WI38 (cell line): Measurements from ENCODE around the gene CSNK1E.

ENCODE experiments used
- H3K4me3 ChIP-seq: 2 replicates; pipeline ENCODE4 v1.5.1; 2011; ENCODE audit warnings: low read depth, mild to moderate bottlenecking, control low read depth, low read length
- TF ChIP-seq, protein P1 (sequence below): IDR thresholded peaks from 2 replicates; pipeline ENCODE4 v1.5.1; 2012; ENCODE audit warnings: low read depth, mild to moderate bottlenecking, control low read depth, low read length

CSNK1E gene

DNA sequence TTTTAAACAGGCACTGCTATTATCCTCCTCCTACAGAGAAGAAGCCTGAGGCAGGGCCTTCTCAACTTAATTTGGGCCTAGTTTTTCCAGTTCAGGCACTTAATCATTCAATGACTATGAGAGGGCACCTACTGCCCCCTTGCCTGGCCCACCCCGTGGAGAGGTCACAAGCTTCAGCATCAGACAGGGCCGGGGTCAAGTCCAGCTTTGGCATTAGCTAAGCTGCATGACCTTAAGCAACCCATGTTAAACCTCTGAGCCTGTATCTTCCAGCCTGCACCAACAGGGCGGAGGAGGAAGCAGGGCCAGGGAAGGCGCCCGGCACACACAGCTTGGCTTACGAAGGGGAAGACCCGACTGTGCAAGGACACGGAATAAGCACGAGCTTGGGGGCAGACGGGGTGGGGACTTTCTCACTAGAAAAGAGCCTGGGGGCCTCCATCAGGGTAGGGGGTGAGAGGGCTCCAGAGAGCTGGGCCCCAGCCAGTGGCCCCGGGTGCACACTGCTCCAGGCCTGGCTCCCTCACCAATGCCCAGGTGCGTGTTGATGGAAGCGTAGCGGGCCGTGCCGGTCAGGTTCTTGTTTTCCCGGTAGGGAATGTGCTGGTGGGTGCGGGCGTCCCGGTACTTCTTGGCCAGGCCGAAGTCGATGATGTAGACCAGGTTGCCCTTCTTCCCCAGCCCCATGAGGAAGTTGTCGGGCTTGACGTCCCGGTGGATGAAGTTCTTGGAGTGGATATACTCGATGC, 16.9 kb downstream of the CSNK1E start:
- TF ChIP-seq, protein P1, sequence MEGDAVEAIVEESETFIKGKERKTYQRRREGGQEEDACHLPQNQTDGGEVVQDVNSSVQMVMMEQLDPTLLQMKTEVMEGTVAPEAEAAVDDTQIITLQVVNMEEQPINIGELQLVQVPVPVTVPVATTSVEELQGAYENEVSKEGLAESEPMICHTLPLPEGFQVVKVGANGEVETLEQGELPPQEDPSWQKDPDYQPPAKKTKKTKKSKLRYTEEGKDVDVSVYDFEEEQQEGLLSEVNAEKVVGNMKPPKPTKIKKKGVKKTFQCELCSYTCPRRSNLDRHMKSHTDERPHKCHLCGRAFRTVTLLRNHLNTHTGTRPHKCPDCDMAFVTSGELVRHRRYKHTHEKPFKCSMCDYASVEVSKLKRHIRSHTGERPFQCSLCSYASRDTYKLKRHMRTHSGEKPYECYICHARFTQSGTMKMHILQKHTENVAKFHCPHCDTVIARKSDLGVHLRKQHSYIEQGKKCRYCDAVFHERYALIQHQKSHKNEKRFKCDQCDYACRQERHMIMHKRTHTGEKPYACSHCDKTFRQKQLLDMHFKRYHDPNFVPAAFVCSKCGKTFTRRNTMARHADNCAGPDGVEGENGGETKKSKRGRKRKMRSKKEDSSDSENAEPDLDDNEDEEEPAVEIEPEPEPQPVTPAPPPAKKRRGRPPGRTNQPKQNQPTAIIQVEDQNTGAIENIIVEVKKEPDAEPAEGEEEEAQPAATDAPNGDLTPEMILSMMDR = no peak
- H3K4me3 ChIP-seq = no peak overlapping the region

DNA sequence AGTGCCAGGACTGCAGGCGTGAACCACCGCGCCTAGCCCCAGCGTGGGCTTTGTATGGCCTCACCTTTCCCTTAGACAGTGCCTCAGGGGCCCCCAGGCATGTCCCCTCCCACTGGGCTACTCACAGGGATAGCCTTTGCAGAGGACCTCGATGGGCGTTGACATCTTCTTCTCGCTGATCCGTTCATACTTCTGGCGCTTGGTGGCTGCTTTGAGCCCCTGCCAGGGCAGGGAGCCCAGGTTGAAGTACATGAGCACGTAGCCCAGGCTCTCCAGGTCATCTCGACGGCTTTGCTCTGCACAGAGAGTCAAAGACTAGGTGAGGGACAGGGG, 17.5 kb downstream of the CSNK1E start:
- no peak overlapping the region for H3K4me3 ChIP-seq
- TF ChIP-seq, protein P1 = no peak

DNA sequence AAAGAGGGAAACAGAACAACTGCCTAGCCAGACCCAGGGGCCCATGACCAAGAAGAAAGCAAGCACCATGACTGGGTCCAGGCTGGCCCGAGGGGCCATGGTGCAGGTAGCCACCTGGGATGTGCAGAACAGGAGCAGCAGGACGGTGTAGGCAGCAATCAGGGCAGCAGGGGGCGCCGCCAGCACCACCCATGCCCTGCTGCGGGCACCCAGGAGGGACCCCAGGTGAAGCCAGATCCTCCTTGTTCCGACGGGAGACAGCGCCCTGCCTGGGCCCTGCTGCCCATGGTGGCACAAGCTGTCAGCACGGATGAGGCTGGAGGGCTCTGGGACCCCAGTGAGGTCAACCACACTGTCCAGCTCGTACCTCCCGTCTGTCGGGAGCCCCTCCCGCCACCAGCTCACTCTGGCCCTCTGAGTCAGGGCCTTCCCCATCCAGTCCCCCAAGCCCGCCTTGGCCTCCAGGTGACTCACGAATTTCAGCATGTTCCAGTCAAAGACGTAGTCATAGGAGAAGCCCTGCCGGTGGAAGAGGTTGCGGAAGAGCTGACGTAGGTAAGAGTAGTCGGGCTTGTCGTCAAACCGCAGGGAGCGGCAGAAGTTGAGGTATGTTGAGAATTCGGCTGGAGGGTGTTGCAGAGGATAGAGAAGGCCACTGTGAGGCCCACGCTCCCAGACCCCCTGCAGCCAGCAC, 18.8 kb downstream of the CSNK1E start:
- TF ChIP-seq, protein P1 = peak; percentile 42
- H3K4me3 ChIP-seq = no peak overlapping the region

DNA sequence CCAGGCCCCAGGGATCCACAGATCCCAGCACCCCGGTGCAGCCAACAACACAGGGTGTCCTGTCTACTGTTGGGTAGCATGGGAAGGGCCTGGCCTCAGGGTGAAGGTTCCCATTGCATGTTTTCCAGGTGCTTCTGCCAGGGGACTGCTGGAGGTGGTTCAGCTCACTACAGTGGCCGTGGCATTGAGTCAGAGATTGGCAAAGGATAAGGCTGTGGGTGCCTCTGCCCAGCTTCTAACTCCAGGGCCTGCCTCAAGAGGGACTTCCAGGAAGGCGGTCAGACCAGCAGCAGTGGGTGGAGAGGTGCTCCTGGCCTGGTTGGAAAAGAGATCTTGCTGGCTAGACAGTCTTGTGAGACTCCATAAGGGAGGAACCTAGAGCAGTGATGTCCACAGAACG, 20.9 kb downstream of the CSNK1E start:
- no peak overlapping the region for H3K4me3 ChIP-seq
- TF ChIP-seq, protein P1 = no peak

DNA sequence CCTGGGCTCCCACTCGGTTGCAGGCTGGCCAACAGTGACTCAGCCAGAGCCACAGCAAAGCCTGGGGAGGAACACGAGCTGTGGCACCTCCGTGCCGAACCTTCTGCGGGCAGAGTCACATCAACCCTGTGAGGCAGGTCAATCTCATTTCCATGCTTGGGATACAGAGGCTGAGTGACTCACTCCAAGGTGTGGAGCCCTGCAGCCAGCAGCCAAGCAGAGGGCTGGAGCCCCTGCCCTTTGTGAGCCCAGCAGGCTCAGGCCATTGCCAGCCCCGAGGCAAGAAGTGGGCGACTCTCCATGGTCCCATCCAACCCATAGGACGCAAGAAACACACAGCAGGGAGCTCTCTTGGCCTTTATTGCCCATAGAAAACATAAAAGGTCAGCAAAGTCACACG, 21.4 kb downstream of the CSNK1E start:
- TF ChIP-seq, protein P1 = no peak

DNA sequence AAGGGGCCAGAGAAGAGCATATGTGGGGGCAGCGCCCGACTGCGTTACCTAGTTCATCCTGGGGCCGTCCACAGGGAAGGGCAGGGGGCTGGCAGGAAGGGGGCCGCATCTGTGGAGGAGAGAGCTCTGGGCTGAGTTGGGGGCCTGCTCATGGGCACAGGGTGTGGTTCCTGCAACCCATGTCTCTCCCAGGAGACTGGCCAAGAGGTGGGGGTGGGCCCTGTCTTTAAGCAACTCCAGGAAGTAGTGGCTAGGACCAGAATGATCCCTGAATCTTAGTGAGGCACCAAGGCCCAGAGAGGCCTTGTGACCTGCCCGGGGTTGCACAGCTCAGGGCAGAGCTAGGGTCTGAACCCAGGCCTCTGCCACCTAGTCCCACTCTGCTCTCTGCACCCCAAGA, 21.9 kb downstream of the CSNK1E start:
- no peak overlapping the region for H3K4me3 ChIP-seq
- TF ChIP-seq, protein P1 = no peak

More for the DNA sequence above, 21.4 kb downstream of the CSNK1E start:
- H3K4me3 ChIP-seq = no peak overlapping the region

DNA sequence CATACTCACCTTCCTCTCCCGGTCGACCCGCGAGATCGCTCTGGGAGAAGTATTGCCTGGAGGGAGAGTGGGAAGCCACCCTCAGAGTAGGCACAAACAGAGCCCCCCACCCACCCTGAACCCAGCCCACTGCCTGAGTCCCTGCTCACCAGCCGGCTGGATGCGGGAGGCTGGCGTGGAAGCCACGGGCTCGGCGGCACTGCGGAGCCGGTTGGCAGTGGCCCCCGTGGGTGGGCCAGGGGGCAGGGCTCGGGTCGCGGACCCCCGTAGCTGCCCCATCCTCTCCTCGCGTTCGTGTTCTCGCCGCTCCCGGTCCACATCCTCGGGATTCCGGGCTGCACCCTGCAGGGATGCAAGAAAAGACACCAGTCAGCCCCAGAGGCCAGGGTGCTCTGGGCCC, 23.0 kb downstream of the CSNK1E start:
- TF ChIP-seq, protein P1 = no peak
- no peak overlapping the region for H3K4me3 ChIP-seq
